ENCODE measurements around the gene BCL2L2. TPM values are rescaled to one million over a fixed set of nuclear protein-coding genes. Genes with fewer than 3 reads are reported as not detected.
"Not testable (repeated sequence)": the region's sequence is repeated elsewhere in the genome, so short reads cannot be mapped to it uniquely, and the experiment has no call there.

BCL2L2 gene
- total RNA-seq, 1 experiment from 2014 or later = 21.3 TPM

DNA sequence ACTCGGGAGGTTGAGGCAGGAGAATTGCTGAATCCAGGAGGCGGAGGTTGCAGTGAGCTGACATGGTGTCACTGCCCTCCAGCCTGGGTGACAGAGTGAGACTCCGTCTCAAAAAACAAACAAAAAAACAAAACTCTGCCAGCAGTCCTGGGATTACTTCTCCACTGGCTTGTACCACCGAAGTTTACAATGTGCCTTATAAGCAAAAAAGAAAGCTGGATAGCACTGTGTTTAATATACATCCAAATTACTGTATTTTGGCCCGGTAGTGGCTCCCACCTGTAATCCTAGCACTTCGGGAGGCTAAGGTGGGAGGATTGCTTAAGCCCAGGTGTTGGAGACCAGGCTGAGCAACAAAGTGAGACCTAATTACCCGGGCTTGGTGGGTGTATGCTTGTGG lies 37.4 kb upstream of the BCL2L2 start:
- peaks cover 29% of the 10 kb centered on the region for H3K27me3 Mint-ChIP-seq (ENCODE audit: unreplicated experiment)

GRCh38 chr14:23275412-23275811 lies 31.2 kb upstream of the BCL2L2 start:
- H3K27ac Mint-ChIP-seq (ENCODE audit: unreplicated experiment) = no peak overlapping the region
- intact Hi-C loops (cut with micrococcal nuclease; ENCODE audit: unreplicated experiment) = no loop called here
- H3K4me3 Mint-ChIP-seq (ENCODE audit: low read depth, unreplicated experiment) = no peak overlapping the region
- no TSS peak for BruUV-seq (replicated peaks)
- peaks cover 6% of the 10 kb centered on the region for H3K9me3 Mint-ChIP-seq (ENCODE audit: low read depth, unreplicated experiment)
- DNase-seq = no peak
- peaks cover 19% of the 10 kb centered on the region for H3K36me3 Mint-ChIP-seq (ENCODE audit: insufficient read depth, unreplicated experiment)
- no peak for TF ChIP-seq CTCF (IDR thresholded peaks at IDR 0.05; ENCODE audit: unreplicated experiment)
- peaks cover 14% of the 10 kb centered on the region for H3K4me1 Mint-ChIP-seq (ENCODE audit: low read depth, unreplicated experiment)
- CTCF ChIA-PET = no interaction called here
- no peaks in the 10 kb centered on the region for H3K27me3 Mint-ChIP-seq (ENCODE audit: unreplicated experiment)

More for the DNA sequence above, 37.4 kb upstream of the BCL2L2 start:
- TF ChIP-seq CTCF (IDR thresholded peaks at IDR 0.05; ENCODE audit: unreplicated experiment) = no peak
- DNase-seq = no peak
- intact Hi-C loops (cut with micrococcal nuclease; ENCODE audit: unreplicated experiment) = loop anchor here (10.0 kb wide), 1 partner anchor 206 kb away; no protein-coding TSS in a partner anchor
- Mint-ChIP-seq H3K27ac (ENCODE audit: unreplicated experiment) (no peak overlapping the region), H3K4me1 (ENCODE audit: low read depth, unreplicated experiment) (no peaks in the 10 kb centered on the region), H3K36me3 (ENCODE audit: insufficient read depth, unreplicated experiment) (no peaks in the 10 kb centered on the region), H3K9me3 (ENCODE audit: low read depth, unreplicated experiment) (no peaks in the 10 kb centered on the region), H3K4me3 (ENCODE audit: low read depth, unreplicated experiment) (no peak overlapping the region)
- CTCF ChIA-PET = interaction anchor here (0.6 kb wide), 1 partner anchor 42 kb away, joined by 3 read pairs; no protein-coding TSS in a partner anchor
- no TSS peak for BruUV-seq (replicated peaks)

GRCh38 chr14:23277189-23277588 lies 29.4 kb upstream of the BCL2L2 start:
- Mint-ChIP-seq H3K4me3 (ENCODE audit: low read depth, unreplicated experiment) (no peak overlapping the region), H3K36me3 (ENCODE audit: insufficient read depth, unreplicated experiment) (peaks cover 19% of the 10 kb centered on the region), H3K9me3 (ENCODE audit: low read depth, unreplicated experiment) (peaks cover 6% of the 10 kb centered on the region), H3K27ac (ENCODE audit: unreplicated experiment) (no peak overlapping the region), H3K4me1 (ENCODE audit: low read depth, unreplicated experiment) (peaks cover 14% of the 10 kb centered on the region), H3K27me3 (ENCODE audit: unreplicated experiment) (no peaks in the 10 kb centered on the region)
- no peak for TF ChIP-seq CTCF (IDR thresholded peaks at IDR 0.05; ENCODE audit: unreplicated experiment)
- intact Hi-C loops (cut with micrococcal nuclease; ENCODE audit: unreplicated experiment) = no loop called here
- BruUV-seq (replicated peaks) = no TSS peak
- CTCF ChIA-PET = no interaction called here
- no peak for DNase-seq

GRCh38 chr14:23277928-23278327 lies 28.7 kb upstream of the BCL2L2 start:
- H3K27me3 Mint-ChIP-seq (ENCODE audit: unreplicated experiment); H3K27ac Mint-ChIP-seq (ENCODE audit: unreplicated experiment); H3K9me3 Mint-ChIP-seq (ENCODE audit: low read depth, unreplicated experiment); intact Hi-C loops (cut with micrococcal nuclease; ENCODE audit: unreplicated experiment); BruUV-seq (replicated peaks); CTCF ChIA-PET; DNase-seq; H3K4me3 Mint-ChIP-seq (ENCODE audit: low read depth, unreplicated experiment): not testable (repeated sequence)
- peaks cover 19% of the 10 kb centered on the region for H3K36me3 Mint-ChIP-seq (ENCODE audit: insufficient read depth, unreplicated experiment)
- H3K4me1 Mint-ChIP-seq (ENCODE audit: low read depth, unreplicated experiment) = peaks cover 14% of the 10 kb centered on the region

DNA sequence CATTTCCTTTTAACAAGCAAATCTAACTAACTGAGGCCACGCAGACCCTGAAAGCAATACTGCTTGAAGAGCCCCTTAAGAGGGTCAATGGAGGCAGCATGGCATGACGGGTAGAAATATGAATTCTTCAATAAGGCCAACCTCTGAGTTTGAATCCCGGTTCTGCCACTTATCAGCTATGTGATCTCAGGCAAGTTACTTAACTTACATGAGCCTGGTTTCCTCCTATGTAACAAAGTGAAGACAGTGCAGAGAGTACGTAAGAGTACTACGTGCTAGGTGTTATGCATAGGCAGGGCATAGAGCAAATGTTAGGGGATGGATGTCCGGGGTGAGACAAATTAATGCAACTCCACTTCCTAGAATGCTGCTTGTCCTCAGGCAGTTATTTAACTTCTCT lies 25.4 kb upstream of the BCL2L2 start:
- no peak for TF ChIP-seq CTCF (IDR thresholded peaks at IDR 0.05; ENCODE audit: unreplicated experiment)
- CTCF ChIA-PET = no interaction called here
- intact Hi-C loops (cut with micrococcal nuclease; ENCODE audit: unreplicated experiment) = no loop called here
- Mint-ChIP-seq H3K9me3 (ENCODE audit: low read depth, unreplicated experiment) (peaks cover 3% of the 10 kb centered on the region), H3K4me1 (ENCODE audit: low read depth, unreplicated experiment) (peaks cover 8% of the 10 kb centered on the region), H3K27ac (ENCODE audit: unreplicated experiment) (no peak overlapping the region), H3K27me3 (ENCODE audit: unreplicated experiment) (no peaks in the 10 kb centered on the region), H3K36me3 (ENCODE audit: insufficient read depth, unreplicated experiment) (peaks cover 29% of the 10 kb centered on the region), H3K4me3 (ENCODE audit: low read depth, unreplicated experiment) (no peak overlapping the region)
- DNase-seq = no peak
- BruUV-seq (replicated peaks) = no TSS peak
